ENCODE results near the gene MXRA5.
"Not testable (repeated sequence)": the region's sequence is repeated elsewhere in the genome, so short reads cannot be mapped to it uniquely, and the experiment has no call there.

Gene MXRA5

GRCh38 chrX:3286196-3286945 is 60.1 kb downstream of the MXRA5 start:
- no peak for DNase-seq
- no peak overlapping the region for H3K4me3 ChIP-seq (ENCODE audit: low read depth, low read length)

GRCh38 chrX:3280706-3281105 is 65.7 kb downstream of the MXRA5 start:
- H3K4me3 ChIP-seq (ENCODE audit: low read depth, low read length): no peak overlapping the region
- no peak for TF ChIP-seq CTCF (IDR thresholded peaks at IDR 0.05; ENCODE audit: low read depth, low read length)
- no peaks in the 10 kb centered on the region for H3K9me3 ChIP-seq
- no peaks in the 10 kb centered on the region for H3K27me3 ChIP-seq
- H3K4me1 ChIP-seq: no peaks in the 10 kb centered on the region
- H3K36me3 ChIP-seq: no peaks in the 10 kb centered on the region
- DNase-seq: no peak

More at GRCh38 chrX:3286196-3286945, 60.1 kb downstream of the MXRA5 start:
- no peaks in the 10 kb centered on the region for H3K27me3 ChIP-seq
- no peaks in the 10 kb centered on the region for H3K36me3 ChIP-seq
- no peaks in the 10 kb centered on the region for H3K4me1 ChIP-seq
- H3K9me3 ChIP-seq: no peaks in the 10 kb centered on the region
- no peak for TF ChIP-seq CTCF (IDR thresholded peaks at IDR 0.05; ENCODE audit: low read depth, low read length)

DNA sequence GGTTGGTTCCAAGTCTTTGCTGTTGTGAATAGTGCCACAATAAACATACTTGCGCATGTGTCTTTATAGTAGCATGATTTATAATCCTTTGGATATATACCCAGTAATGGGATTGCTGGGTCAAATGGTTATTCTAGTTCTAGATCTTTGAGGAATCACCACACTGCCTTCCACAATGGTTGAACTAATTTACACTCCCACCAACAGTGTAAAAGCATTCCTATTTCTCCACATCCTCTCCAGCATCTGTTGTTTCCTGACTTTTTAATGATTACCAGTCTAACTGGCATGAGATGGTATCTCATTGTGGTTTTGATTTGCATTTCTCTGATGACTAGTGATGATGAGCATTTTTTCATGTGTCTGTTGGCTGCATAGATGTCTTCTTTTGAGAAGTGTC is 72.8 kb downstream of the MXRA5 start:
- H3K36me3 ChIP-seq: not testable (repeated sequence)

DNA sequence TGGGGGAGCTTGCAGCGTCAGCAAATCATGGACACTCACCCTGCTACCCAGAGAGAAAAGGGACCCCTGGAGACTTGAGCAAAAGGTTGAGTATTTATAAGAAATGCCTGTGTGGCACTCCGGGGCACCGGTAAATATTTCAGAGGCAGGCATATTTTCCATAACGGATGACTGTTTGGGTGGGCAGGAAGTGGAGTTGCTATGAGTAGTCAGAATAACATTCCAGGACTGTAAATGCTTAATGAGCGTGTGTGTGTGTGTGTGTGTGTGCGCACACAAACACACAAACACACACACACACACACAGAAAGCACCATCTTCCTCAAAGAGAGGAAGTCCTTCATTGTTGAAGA is 74.6 kb downstream of the MXRA5 start:
- H3K36me3 ChIP-seq: no peaks in the 10 kb centered on the region

More for the DNA sequence above, 72.8 kb downstream of the MXRA5 start:
- not testable (repeated sequence) for DNase-seq; H3K4me3 ChIP-seq (ENCODE audit: low read depth, low read length); H3K27me3 ChIP-seq; H3K4me1 ChIP-seq; H3K9me3 ChIP-seq

DNA sequence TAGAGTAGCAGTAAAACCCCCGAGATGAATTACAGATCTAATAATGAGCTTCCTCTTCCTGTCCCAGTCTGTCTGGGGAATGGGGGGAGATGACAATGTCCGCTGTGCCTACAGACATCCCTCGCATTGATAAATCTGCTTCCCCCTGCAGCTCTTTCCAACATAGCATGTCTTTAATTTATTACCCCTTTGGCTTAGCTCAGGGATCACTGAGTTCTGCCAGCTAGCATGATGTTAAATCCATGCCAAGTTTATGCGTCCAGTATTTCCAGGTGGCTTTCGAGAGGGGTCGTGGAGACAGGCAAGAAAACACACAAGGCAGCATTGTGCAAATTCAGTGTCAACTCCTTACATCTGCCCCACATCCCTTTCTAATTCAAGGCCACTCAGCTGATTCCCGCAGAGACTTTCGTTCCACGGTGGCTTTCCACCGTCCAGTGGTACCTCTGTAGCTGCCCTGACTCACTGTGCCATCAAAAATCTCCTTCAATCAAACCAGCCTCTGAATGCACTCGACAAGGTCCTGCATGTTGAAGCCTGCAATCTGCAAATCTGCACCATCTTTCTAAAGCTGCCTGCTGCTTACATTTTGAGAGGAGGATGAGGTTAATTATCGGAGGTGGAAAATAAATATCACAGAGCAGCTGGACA is 75.1 kb downstream of the MXRA5 start:
- DNase-seq: no peak
- no peak for TF ChIP-seq CTCF (IDR thresholded peaks at IDR 0.05; ENCODE audit: low read depth, low read length)
- no peaks in the 10 kb centered on the region for H3K27me3 ChIP-seq
- H3K4me1 ChIP-seq: no peaks in the 10 kb centered on the region
- no peak overlapping the region for H3K4me3 ChIP-seq (ENCODE audit: low read depth, low read length)
- H3K36me3 ChIP-seq: no peaks in the 10 kb centered on the region
- H3K9me3 ChIP-seq: no peaks in the 10 kb centered on the region

More for the DNA sequence above, 74.6 kb downstream of the MXRA5 start:
- H3K4me3 ChIP-seq (ENCODE audit: low read depth, low read length): no peak overlapping the region
- H3K9me3 ChIP-seq: no peaks in the 10 kb centered on the region
- no peak for TF ChIP-seq CTCF (IDR thresholded peaks at IDR 0.05; ENCODE audit: low read depth, low read length)
- no peaks in the 10 kb centered on the region for H3K4me1 ChIP-seq
- no peak for DNase-seq
- no peaks in the 10 kb centered on the region for H3K27me3 ChIP-seq

DNA sequence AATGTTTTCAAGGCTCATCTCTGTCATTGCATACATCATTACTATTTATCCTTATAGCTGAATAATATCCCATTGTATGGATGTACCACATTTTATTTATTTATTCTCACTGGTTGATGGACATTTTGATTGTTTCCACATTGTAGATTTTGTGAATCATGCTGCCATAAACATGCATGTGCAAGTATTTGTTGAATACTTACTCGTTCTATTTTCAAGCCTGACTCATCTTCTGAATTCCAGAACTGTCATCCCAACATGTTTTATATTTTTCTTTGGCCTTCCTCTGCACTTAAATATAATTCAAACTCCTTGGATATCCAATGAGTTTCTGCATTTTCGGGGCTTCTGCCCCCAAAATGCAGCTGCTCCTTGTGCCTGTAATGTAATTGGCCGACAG is 77.6 kb downstream of the MXRA5 start:
- H3K9me3 ChIP-seq: no peaks in the 10 kb centered on the region
- no peaks in the 10 kb centered on the region for H3K36me3 ChIP-seq
- no peak for TF ChIP-seq CTCF (IDR thresholded peaks at IDR 0.05; ENCODE audit: low read depth, low read length)
- H3K27me3 ChIP-seq: no peaks in the 10 kb centered on the region
- H3K4me3 ChIP-seq (ENCODE audit: low read depth, low read length): no peak overlapping the region
- no peaks in the 10 kb centered on the region for H3K4me1 ChIP-seq
- DNase-seq: no peak

Measured in BE2C (cell line).